Right lobe of liver (tissue), 4 donors: ENCODE data around the gene RPS6KA4.

ENCODE experiments used
- POLR2A ChIP-seq: fragments of 450-650 bp; IDR thresholded peaks from one replicate; pipeline ENCODE4 v1.6.1; 2017; ENCODE audit warnings: antibody characterized with exemption, mild to moderate bottlenecking
- TF ChIP-seq, protein P1 (sequence below), 4 donors: fragments of 200-600 bp in 3 of 4; fragments of 450-650 bp in 1 of 4; IDR thresholded peaks; one replicate each; pipeline versions ENCODE4 v1.5.1 to v1.8.0; 2016 to 2022; ENCODE audit warnings: antibody characterized with exemption in 4 of 4, mild to moderate bottlenecking in 2 of 4
- donor health status: DM: no; HTN: no; CAD: no.
- donor health status: DM: no; HTN: no; CAD: no.
- donor health status: DM: no; HTN: yes; CAD: no.

GRCh38 chr11:64371201-64371600, 12.2 kb downstream of the RPS6KA4 start:
- TF ChIP-seq, protein P1, sequence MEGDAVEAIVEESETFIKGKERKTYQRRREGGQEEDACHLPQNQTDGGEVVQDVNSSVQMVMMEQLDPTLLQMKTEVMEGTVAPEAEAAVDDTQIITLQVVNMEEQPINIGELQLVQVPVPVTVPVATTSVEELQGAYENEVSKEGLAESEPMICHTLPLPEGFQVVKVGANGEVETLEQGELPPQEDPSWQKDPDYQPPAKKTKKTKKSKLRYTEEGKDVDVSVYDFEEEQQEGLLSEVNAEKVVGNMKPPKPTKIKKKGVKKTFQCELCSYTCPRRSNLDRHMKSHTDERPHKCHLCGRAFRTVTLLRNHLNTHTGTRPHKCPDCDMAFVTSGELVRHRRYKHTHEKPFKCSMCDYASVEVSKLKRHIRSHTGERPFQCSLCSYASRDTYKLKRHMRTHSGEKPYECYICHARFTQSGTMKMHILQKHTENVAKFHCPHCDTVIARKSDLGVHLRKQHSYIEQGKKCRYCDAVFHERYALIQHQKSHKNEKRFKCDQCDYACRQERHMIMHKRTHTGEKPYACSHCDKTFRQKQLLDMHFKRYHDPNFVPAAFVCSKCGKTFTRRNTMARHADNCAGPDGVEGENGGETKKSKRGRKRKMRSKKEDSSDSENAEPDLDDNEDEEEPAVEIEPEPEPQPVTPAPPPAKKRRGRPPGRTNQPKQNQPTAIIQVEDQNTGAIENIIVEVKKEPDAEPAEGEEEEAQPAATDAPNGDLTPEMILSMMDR (IDR thresholded peaks at IDR 0.05), result no peak
- no peak for TF ChIP-seq POLR2A
